Muscle layer of colon (tissue), 2 donors: ENCODE data around the gene STMN3.
"Not testable (repeated sequence)": the region's sequence is repeated elsewhere in the genome, so short reads cannot be mapped to it uniquely, and the experiment has no call there.

ENCODE experiments used
- H3K27ac ChIP-seq: one replicate; pipeline ENCODE4 v1.7.0; 2013; ENCODE audit warnings: low read depth, mild to moderate bottlenecking, low read length, moderate library complexity
- H3K27me3 ChIP-seq, 2 donors: one replicate each; pipeline ENCODE4 v1.7.0; 2013; ENCODE audit warnings: low read length in 2 of 2, mild to moderate bottlenecking in 2 of 2; ENCODE audit not compliant: insufficient read depth in 2 of 2, control insufficient read depth in 1 of 2
- H3K36me3 ChIP-seq: one replicate; pipeline ENCODE4 v1.7.0; 2013; ENCODE audit warnings: mild to moderate bottlenecking, low read length; ENCODE audit not compliant: insufficient read depth
- H3K4me1 ChIP-seq: one replicate; pipeline ENCODE4 v1.7.0; 2013; ENCODE audit warnings: mild to moderate bottlenecking, low read length; ENCODE audit not compliant: insufficient read depth
- H3K4me3 ChIP-seq, 2 donors: one replicate each; pipeline ENCODE4 v1.7.0; 2013; ENCODE audit warnings: low read length in 2 of 2, low read depth in 1 of 2, mild to moderate bottlenecking in 1 of 2, moderate library complexity in 1 of 2
- H3K9ac ChIP-seq: one replicate; pipeline ENCODE4 v1.7.0; 2013; ENCODE audit warnings: low read length
- H3K9me3 ChIP-seq: one replicate; pipeline ENCODE4 v1.7.0; 2013; ENCODE audit warnings: mild to moderate bottlenecking, low read length
- donor health status: abdominal sarcoma.
- donor health status: Adenocarcinoma of cecum.

STMN3 gene

DNA sequence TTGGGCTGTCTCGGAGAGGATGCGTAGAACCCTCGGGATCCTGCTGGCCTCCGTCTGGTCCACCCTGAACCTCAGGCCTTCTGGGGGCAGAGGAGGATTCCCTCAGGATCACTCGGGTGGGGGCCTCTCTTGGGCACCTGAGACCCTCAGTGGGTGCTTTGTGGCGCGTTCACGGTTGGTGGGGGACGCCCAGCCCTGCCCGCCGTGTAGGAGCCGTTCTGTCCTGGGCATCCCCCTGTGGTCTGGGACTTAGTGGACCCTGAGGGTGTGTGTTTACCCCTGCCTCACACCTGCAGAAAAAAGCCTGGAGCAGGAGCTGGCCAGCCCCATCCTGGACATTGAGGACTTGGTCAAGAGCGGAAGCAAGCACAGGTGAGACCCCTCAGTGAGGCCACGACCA is 12.5 kb upstream of the STMN3 start:
- Histone ChIP-seq H3K36me3 (peaks cover 43% of the 10 kb centered on the region), H3K4me1 (no peaks in the 10 kb centered on the region), H3K9ac (no peak overlapping the region)

DNA sequence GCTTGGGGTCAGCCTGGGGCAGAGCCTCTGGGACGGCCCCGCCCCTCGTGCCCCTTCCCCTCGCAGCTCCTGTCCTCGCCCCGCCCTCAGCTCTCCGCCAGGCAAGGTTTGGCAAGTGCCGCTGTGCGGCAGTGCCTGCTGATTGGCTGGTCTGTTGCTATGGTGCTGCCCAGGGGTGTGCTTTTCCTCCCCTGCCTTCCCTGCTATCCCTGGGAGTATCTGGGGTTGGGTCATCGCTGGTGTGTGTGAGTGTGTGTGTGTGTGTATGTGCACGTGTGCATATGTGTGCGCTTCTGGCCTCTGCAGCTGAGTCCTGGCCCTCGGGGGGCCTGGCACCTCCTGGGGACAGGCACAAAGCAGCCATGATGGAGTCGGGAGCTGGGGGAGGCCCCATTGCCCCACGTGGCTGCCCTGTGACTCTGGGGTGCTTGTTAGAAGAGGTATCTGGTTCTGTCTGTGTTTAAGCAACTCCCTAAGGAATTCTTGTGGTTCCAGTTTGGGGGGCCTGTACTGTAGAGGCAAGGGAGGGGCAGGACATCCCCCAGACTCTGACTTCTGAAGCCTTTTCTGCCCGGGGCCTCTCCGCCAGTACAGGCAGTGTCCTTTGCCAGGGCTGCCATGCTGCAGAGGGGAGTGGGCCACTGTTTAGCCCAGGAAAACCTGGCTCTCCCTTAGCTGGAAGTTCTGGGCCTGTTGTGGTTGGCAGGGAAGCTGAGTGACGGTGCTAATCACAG is 11.8 kb upstream of the STMN3 start:
- Histone ChIP-seq H3K4me1 (no peaks in the 10 kb centered on the region), H3K9me3 (no peaks in the 10 kb centered on the region), H3K36me3 (peaks cover 43% of the 10 kb centered on the region), H3K9ac (no peak overlapping the region), H3K27ac (no peak overlapping the region), H3K27me3 (no peaks in the 10 kb centered on the region), H3K4me3 (no peak overlapping the region)

More for the DNA sequence above, 12.5 kb upstream of the STMN3 start:
- H3K9me3 ChIP-seq, result no peaks in the 10 kb centered on the region
- no peak overlapping the region for H3K4me3 ChIP-seq
- H3K27ac ChIP-seq, result no peak overlapping the region
- no peaks in the 10 kb centered on the region for H3K27me3 ChIP-seq

DNA sequence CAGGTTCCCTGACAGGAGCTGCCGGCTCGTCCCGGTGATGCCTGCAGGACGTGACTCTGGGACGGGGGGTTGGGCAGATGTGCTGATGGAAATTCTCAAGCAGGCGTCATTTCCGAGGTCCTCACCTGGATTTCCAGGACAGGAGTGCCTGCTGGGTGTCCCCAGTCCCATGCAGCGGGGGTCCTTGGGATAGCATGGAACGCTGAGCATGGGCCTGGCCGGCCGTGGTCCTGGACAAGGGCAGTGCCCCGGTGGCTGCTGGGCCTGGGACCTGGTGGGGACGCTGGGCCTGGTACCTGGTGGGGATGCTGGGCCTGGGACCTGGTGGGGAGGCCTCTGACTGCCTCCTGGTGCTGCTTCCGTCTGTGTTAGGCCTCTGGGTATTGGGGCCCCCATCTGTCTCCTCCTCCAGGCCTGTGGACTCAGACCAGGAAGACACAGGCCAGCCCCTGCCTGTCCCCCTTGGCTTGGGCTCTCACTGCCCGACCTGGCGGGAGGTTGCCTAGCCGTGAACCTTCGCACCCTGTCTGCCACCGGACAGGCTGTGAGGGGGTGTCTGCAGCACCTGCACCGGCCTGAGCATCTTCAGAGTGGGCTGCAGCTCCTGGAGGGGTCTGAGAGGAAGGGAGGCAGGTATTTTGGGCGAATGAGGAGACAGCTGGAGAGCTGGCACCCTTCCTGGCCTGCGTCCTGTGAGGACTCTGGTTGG is 11.1 kb upstream of the STMN3 start:
- H3K27ac ChIP-seq, result no peak overlapping the region
- peaks cover 4% of the 10 kb centered on the region for H3K4me1 ChIP-seq
- H3K36me3 ChIP-seq, result peaks cover 43% of the 10 kb centered on the region
- no peaks in the 10 kb centered on the region for H3K9me3 ChIP-seq
- H3K4me3 ChIP-seq, result no peak overlapping the region
- H3K27me3 ChIP-seq, result no peaks in the 10 kb centered on the region
- no peak overlapping the region for H3K9ac ChIP-seq

DNA sequence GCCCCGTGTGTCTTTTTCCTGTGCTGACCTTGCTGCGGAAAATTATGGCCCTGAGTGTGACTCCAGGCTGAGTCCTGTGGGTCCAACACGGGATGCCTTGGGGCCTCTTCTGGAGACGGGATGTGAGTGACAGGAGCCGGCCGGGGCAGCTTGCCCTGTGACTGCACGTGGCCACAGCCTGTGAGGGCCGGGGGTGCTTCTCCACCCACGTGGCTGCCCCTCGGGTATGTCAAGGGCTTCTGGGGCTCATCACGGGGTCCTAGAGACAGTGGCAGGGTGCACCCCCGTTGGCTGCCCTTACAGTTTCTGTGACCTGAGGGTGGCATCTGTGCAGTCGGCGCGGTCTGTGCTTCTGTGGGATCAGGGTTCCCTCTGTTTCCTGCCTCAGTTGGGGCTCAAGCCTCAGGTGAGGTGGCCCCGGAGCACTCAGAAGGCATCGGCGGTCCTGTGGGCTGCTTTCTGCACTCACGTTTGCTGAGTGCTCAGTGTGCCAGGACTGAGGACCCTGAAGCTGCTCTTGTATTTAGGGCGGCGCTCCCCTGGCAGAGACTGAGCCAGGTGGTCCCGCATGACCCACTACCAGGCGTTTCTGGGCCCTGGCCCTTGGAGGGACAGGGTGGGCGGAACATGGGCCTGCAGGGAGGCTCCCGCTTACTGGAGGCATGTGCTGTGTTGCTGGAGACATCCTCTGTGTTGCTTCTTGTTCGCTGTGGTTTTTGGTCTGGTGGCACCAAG is 10.3 kb upstream of the STMN3 start:
- Histone ChIP-seq H3K9ac (no peak overlapping the region), H3K27me3 (no peaks in the 10 kb centered on the region), H3K4me3 (no peak overlapping the region), H3K9me3 (no peaks in the 10 kb centered on the region), H3K4me1 (peaks cover 11% of the 10 kb centered on the region), H3K27ac (no peak overlapping the region), H3K36me3 (peaks cover 37% of the 10 kb centered on the region)

DNA sequence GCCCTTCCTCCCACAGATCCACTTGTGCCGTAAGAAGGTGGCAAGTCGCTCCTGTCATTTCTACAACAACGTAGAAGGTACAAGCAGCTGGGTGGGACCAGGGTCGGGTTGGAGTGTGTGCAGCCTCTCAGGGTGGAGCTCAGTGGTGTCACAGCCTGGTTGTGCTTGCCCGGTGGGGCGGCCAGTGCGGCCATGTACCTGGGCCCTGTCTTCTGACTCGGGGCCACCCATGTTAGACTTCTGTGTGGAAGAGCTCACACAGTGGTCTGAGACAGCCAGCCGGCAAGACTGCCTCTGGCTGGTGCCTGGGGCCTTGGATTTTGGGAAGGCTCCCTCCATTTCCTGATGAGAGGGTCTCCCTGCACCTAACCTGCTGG is 9.6 kb upstream of the STMN3 start:
- H3K36me3 ChIP-seq, result peaks cover 31% of the 10 kb centered on the region
- H3K27ac ChIP-seq, result no peak overlapping the region
- no peaks in the 10 kb centered on the region for H3K27me3 ChIP-seq
- H3K4me3 ChIP-seq, result no peak overlapping the region
- no peak overlapping the region for H3K9ac ChIP-seq
- no peaks in the 10 kb centered on the region for H3K9me3 ChIP-seq
- peaks cover 11% of the 10 kb centered on the region for H3K4me1 ChIP-seq

DNA sequence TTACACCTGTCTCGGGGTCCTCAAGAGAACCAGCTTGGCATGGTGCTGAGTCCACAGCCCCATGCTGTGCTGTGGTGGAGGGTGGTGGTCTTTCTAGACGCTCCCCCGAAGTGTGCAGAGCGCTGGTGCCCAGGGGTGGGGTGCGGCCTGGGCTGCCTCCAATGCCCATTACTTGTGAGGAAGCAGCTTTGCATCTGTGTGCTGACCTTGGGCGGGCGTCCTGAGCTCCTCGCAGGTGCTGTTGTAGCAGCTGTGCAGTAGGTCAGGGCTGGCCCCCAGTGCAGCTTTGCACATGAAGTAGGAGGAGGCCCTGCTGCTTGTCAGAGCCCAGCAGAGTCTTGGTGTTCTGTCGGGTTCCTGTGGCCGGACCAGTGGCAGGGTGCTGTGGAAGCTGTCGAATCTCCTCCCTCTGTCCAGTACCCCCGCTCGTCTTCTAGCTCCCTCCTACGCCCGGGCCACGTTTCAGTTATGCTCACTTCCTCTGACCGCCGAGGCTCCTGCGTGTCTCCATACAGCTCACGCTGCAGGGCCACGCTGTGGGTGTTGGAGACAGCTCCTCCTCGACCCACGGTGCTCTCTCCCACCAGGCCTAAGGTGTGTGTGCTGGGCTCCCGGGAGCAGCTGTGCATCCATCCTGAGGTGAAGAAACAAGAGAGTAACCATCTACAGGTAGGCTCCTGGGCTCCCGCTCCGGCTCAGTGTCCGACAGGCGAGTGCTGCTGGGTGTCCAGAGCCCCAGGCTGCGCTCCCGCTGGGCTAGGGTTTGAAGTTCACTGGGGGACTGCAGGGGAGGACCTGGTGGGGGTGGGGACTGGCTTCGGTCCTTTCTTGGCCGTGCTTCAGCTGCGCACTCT is 9.0 kb upstream of the STMN3 start:
- Histone ChIP-seq H3K36me3 (peaks cover 27% of the 10 kb centered on the region), H3K9me3 (no peaks in the 10 kb centered on the region)

DNA sequence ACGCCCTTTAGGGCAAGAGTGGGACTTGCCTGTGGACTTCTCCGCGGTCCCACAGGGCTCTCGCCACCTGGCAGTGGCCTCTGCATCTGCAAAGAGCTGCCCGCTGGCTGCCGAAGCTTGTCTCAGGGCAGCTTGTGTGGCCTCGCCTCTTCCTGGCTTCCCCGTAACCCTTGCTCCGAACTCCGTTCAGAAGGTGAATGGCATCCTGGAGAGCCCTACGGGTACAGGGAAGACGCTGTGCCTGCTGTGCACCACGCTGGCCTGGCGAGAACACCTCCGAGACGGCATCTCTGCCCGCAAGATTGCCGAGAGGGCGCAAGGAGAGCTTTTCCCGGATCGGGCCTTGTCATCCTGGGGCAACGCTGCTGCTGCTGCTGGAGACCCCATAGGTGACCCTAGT is 7.9 kb upstream of the STMN3 start:
- no peaks in the 10 kb centered on the region for H3K27me3 ChIP-seq
- no peak overlapping the region for H3K4me3 ChIP-seq
- no peak overlapping the region for H3K27ac ChIP-seq
- H3K9me3 ChIP-seq, result no peaks in the 10 kb centered on the region
- H3K9ac ChIP-seq, result no peak overlapping the region
- H3K36me3 ChIP-seq, result peaks cover 24% of the 10 kb centered on the region
- peaks cover 22% of the 10 kb centered on the region for H3K4me1 ChIP-seq

More for the DNA sequence above, 9.0 kb upstream of the STMN3 start:
- H3K4me3 ChIP-seq, result no peak overlapping the region
- no peak overlapping the region for H3K27ac ChIP-seq
- H3K4me1 ChIP-seq, result peaks cover 18% of the 10 kb centered on the region
- no peaks in the 10 kb centered on the region for H3K27me3 ChIP-seq
- H3K9ac ChIP-seq, result no peak overlapping the region

DNA sequence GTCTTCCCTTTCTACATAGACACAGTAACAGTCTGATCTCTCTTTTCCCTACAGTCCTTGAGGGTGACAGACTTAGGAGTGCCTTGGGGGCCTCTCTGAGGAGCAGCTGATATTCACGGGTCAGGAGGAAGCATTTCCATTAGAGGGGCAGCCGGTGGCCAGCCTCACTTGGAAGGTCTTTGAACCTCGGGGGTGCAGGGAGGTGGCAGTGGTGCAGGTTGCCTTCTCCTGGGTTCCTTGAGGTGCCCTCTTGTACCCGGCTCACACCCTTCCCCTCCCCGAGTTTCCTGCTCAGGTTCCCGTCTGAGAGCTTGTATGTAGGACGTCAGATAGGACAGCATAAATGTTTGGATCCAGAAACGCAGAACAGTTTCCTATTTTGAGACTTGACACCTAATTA is 7.4 kb upstream of the STMN3 start:
- no peak overlapping the region for H3K27ac ChIP-seq
- no peak overlapping the region for H3K4me3 ChIP-seq
- H3K9me3 ChIP-seq, result no peaks in the 10 kb centered on the region
- peaks cover 22% of the 10 kb centered on the region for H3K4me1 ChIP-seq
- peaks cover 24% of the 10 kb centered on the region for H3K36me3 ChIP-seq
- no peaks in the 10 kb centered on the region for H3K27me3 ChIP-seq
- H3K9ac ChIP-seq, result no peak overlapping the region

DNA sequence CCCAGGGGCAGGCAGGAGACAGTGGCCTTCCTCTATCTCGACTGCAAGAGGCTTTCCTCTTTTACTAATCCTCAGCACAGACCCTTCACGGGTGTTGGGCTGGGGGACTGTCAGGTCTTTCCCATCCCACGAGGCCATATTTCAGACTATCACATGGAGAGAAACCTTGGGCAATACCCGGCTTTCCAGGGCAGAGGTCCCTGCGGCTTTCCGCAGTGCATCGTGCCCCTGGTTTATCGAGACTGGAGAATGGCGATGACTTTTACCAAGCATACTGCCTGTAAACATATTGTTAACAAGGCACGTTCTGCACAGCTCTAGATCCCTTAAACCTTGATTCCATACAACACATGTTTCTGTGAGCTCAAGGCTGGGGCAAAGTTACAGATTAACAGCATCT is 7.0 kb upstream of the STMN3 start:
- peaks cover 22% of the 10 kb centered on the region for H3K4me1 ChIP-seq
- H3K9ac ChIP-seq, H3K9me3 ChIP-seq, H3K27me3 ChIP-seq, H3K4me3 ChIP-seq, H3K27ac ChIP-seq: not testable (repeated sequence)
- peaks cover 24% of the 10 kb centered on the region for H3K36me3 ChIP-seq

DNA sequence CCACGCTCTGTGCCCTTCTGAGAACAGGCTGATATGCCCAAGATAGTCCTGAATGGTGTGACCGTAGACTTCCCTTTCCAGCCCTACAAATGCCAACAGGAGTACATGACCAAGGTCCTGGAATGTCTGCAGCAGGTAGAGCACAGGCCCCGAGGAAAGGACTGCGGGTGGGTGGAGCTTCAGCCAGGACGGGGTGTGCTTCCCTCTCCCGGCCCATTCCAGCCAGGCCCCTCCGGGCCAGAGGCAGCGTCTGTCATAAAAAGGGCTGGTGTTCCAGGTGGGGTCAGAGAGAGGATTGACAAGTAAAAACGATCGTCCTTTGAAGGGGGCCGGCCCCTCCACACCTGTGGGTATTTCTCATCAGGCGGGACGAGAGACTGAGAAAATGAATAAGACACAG is 6.1 kb upstream of the STMN3 start:
- Histone ChIP-seq H3K9ac (peak overlapping the region; percentile 65), H3K27ac (peak overlapping the region; percentile 10), H3K4me3 (peak overlapping the region; percentile 77 to 97), H3K27me3 (no peaks in the 10 kb centered on the region), H3K9me3 (no peaks in the 10 kb centered on the region), H3K36me3 (peaks cover 24% of the 10 kb centered on the region), H3K4me1 (peaks cover 23% of the 10 kb centered on the region)

DNA sequence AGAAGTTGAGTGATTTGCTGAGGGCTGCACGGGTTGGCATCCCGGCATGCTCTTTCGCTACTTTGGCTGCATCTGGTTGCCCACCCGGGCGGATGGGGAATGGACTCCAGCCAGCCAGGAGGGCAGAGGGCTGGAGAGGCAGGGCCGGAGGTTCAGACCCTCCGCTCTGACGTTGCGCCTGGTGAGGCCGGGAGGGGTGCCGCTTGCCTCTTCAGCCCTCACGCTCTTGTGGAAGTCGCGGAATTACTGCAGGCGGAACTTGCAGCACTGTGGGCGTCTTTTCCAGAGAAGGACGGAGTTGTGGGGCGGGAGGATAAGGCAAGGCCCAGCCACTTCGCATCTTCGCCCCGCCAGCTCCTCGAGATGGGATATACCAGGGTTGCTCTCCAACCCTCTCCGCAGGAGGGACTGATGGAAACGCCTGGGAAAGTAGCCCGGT is 5.5 kb upstream of the STMN3 start:
- Histone ChIP-seq H3K27ac (peak overlapping the region; percentile 92), H3K36me3 (peaks cover 24% of the 10 kb centered on the region), H3K4me1 (peaks cover 29% of the 10 kb centered on the region), H3K9me3 (no peaks in the 10 kb centered on the region), H3K27me3 (no peaks in the 10 kb centered on the region), H3K4me3 (peak overlapping the region; percentile 77 to 97), H3K9ac (peak overlapping the region; percentile 65)
